ENCODE measurements around the gene TMEM119.

GRCh38 chr12:108564724-108565123, 33.2 kb downstream of the TMEM119 start:
- TF ChIP-seq CBX5 (IDR thresholded peaks at IDR 0.05; ENCODE audit: low read depth) (no peak), RB1 (IDR thresholded peaks at IDR 0.05; ENCODE audit: borderline replicate concordance) (no peak), NRF1 (conservative IDR thresholded peaks at IDR 0.05; ENCODE audit: low read depth, low read length) (no peak), JUND (IDR thresholded peaks at IDR 0.05; ENCODE audit: low read depth, low read length) (no peak), ATF3 (IDR thresholded peaks at IDR 0.05; ENCODE audit: borderline replicate concordance, extremely low read depth, low read depth, low read length) (no peak), HDAC6 (IDR thresholded peaks at IDR 0.05; ENCODE audit: unreplicated experiment) (no peak), CHD2 (IDR thresholded peaks at IDR 0.05; ENCODE audit: borderline replicate concordance, low read depth, low read length) (no peak), ATF2 (IDR thresholded peaks at IDR 0.05; ENCODE audit: low read length) (no peak), ELK1 (IDR thresholded peaks at IDR 0.05; ENCODE audit: low read depth, low read length) (no peak), GABPA (IDR thresholded peaks at IDR 0.05; ENCODE audit: low read depth) (no peak), NFYA (IDR thresholded peaks at IDR 0.05; ENCODE audit: borderline replicate concordance, low read depth, low read length) (no peak), POLR2A (IDR thresholded peaks at IDR 0.05; ENCODE audit: low read depth, low read length) (no peak)
- TF ChIP-seq, protein P1, sequence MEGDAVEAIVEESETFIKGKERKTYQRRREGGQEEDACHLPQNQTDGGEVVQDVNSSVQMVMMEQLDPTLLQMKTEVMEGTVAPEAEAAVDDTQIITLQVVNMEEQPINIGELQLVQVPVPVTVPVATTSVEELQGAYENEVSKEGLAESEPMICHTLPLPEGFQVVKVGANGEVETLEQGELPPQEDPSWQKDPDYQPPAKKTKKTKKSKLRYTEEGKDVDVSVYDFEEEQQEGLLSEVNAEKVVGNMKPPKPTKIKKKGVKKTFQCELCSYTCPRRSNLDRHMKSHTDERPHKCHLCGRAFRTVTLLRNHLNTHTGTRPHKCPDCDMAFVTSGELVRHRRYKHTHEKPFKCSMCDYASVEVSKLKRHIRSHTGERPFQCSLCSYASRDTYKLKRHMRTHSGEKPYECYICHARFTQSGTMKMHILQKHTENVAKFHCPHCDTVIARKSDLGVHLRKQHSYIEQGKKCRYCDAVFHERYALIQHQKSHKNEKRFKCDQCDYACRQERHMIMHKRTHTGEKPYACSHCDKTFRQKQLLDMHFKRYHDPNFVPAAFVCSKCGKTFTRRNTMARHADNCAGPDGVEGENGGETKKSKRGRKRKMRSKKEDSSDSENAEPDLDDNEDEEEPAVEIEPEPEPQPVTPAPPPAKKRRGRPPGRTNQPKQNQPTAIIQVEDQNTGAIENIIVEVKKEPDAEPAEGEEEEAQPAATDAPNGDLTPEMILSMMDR (IDR thresholded peaks at IDR 0.05 in 2 of 3, conservative IDR thresholded peaks at IDR 0.05 in 1 of 3; ENCODE audit: control insufficient read depth in 2 of 3, extremely low read depth in 1 of 3, insufficient read depth in 1 of 3, low read depth in 3 of 3, low read length in 3 of 3) = no peak

Data from GM12878 (cell line).